Keratinocyte (primary cell): ENCODE measurements around the gene SHPK. TPM values are rescaled to one million over a fixed set of nuclear protein-coding genes. Genes with fewer than 3 reads are reported as not detected.

Experiments used
- DNase-seq: peaks from one replicate; pipeline ENCODE4 v3.0.0-alpha.2; 2011; ENCODE audit warnings: low read depth, missing footprints, low spot score
- FAIRE-seq: peaks from 2 replicates; lab custom pipeline; 2011; peaks lifted over from hg19 to GRCh38; lab: Jason Lieb, UNC
- H2AFZ ChIP-seq: 2 replicates; pipeline ENCODE4 v1.6.0; 2012; ENCODE audit warnings: low read length, control low read depth, inconsistent platforms; ENCODE audit not compliant: control insufficient read depth
- H3K27ac ChIP-seq: 2 replicates; pipeline ENCODE4 v1.5.1; 2011; ENCODE audit warnings: low read length; ENCODE audit not compliant: control insufficient read depth, insufficient read depth
- H3K27me3 ChIP-seq: 3 replicates; pipeline ENCODE4 v1.6.0; 2011; ENCODE audit warnings: low read length; ENCODE audit not compliant: control insufficient read depth, insufficient read depth; ENCODE audit errors: extremely low read depth
- H3K36me3 ChIP-seq, 2 experiments: 2 replicates in 1 of 2; 3 replicates in 1 of 2; pipeline ENCODE4 v1.5.1; 2011; ENCODE audit warnings: low read length in 2 of 2, mild to moderate bottlenecking in 1 of 2; ENCODE audit not compliant: control insufficient read depth in 2 of 2, insufficient read depth in 2 of 2; ENCODE audit errors: extremely low read depth in 1 of 2
- H3K4me1 ChIP-seq: 3 replicates; pipeline ENCODE4 v1.5.1; 2011; ENCODE audit warnings: low read length; ENCODE audit not compliant: control insufficient read depth, insufficient read depth; ENCODE audit errors: extremely low read depth
- H3K4me2 ChIP-seq: 3 replicates; pipeline ENCODE4 v1.6.0; 2011; ENCODE audit warnings: low read depth, low read length; ENCODE audit not compliant: control insufficient read depth, insufficient read depth; ENCODE audit errors: extremely low read depth
- H3K4me3 ChIP-seq, 3 experiments: fragments of 200-600 bp in 1 of 3; sonication (generic) in 1 of 3; 2 replicates in 2 of 3; 3 replicates in 1 of 3; pipeline ENCODE4 v1.5.1; 2011 to 2016; ENCODE audit warnings: low read length in 3 of 3, mild to moderate bottlenecking in 3 of 3, control low read depth in 2 of 3, inconsistent platforms in 1 of 3, low read depth in 1 of 3, mixed read lengths in 1 of 3, mixed run types in 1 of 3, moderate library complexity in 1 of 3; ENCODE audit not compliant: control insufficient read depth in 2 of 3, insufficient read depth in 2 of 3; ENCODE audit errors: extremely low read depth in 1 of 3
- H3K79me2 ChIP-seq: 2 replicates; pipeline ENCODE4 v1.6.0; 2012; ENCODE audit warnings: low read length; ENCODE audit not compliant: control insufficient read depth, insufficient read depth
- H3K9ac ChIP-seq: 3 replicates; pipeline ENCODE4 v1.6.0; 2011; ENCODE audit warnings: low read length; ENCODE audit not compliant: control insufficient read depth, insufficient read depth; ENCODE audit errors: extremely low read depth
- H3K9me1 ChIP-seq: 3 replicates; pipeline ENCODE4 v1.6.0; 2011; ENCODE audit warnings: low read length; ENCODE audit not compliant: control insufficient read depth, insufficient read depth; ENCODE audit errors: extremely low read depth
- H3K9me3 ChIP-seq: 2 replicates; pipeline ENCODE4 v1.5.1; 2012; ENCODE audit warnings: low read depth, low read length; ENCODE audit not compliant: control insufficient read depth
- H4K20me1 ChIP-seq: 3 replicates; pipeline ENCODE4 v1.6.0; 2011; ENCODE audit warnings: low read length; ENCODE audit not compliant: control insufficient read depth, insufficient read depth; ENCODE audit errors: extremely low read depth
- CTCF ChIP-seq, 3 experiments: IDR thresholded peaks in 1 of 3; conservative IDR thresholded peaks in 1 of 3; optimal IDR thresholded peaks in 1 of 3; 2 replicates in 2 of 3; 3 replicates in 1 of 3; pipeline versions ENCODE3 to v1.5.1; 2011; ENCODE audit warnings: low read length in 3 of 3, mild to moderate bottlenecking in 3 of 3, moderate library complexity in 2 of 3, control low read depth in 1 of 3, inconsistent platforms in 1 of 3; ENCODE audit not compliant: insufficient read depth in 2 of 3; ENCODE audit errors: extremely low read depth in 1 of 3
- EZH2 ChIP-seq: IDR thresholded peaks from one replicate; pipeline ENCODE4 v1.6.1; 2012; ENCODE audit warnings: inconsistent platforms, mild to moderate bottlenecking, low read length, moderate library complexity
- dilution Hi-C: fragments of 300-500 bp; cut with MboI; formaldehyde crosslinking; loops from one replicate; pipeline ENCODE4 v1.7.0; 2020; ENCODE audit warnings: low sequenced_read_pairs; ENCODE audit not compliant: extremely low pct_ligation_motif_present
- polyA plus RNA-seq, 5 experiments: library from polyadenylated mRNA; depleted of rRNA in 3 of 5; stranded (reverse) in 3 of 5; stranded (forward) in 1 of 5; unstranded in 1 of 5; fragments of >200 nt; gene quantifications; 1 replicate in 1 of 5; 2 replicates in 3 of 5; 3 replicates in 1 of 5; pipeline versions ENCODE4 v1.2.1 to v1.2.3, GENCODE V29; 2011 to 2012; ENCODE audit warnings: missing spikeins in 2 of 5, low read depth in 1 of 5, low replicate concordance in 1 of 5

Gene SHPK
- polyA plus RNA-seq, 1 donor (not counting 4 experiments of a cell fraction or from before 2014, with no cell fraction given) = 9.2 TPM

- H3K79me2 ChIP-seq = no peaks in the 10 kb centered on the region
- DNase-seq (no peak), FAIRE-seq (no peak)
- H3K27ac ChIP-seq = no peak overlapping the region
- H2AFZ ChIP-seq = no peak overlapping the region
- no peak overlapping the region for H3K9ac ChIP-seq
- dilution Hi-C loops = no loop called here
- H3K9me3 ChIP-seq = no peaks in the 10 kb centered on the region
- peaks cover 0 to 14% of the 10 kb centered on the region in 2 experiments for H3K36me3 ChIP-seq
- TF ChIP-seq EZH2 (no peak), CTCF (optimal IDR thresholded peaks at IDR 0.05 in 1 of 3, IDR thresholded peaks at IDR 0.05 in 1 of 3, conservative IDR thresholded peaks at IDR 0.05 in 1 of 3; ENCODE audit: extremely low read depth in 1 of 3, insufficient read depth in 2 of 3, low read length in 3 of 3) (no peak)
- no peaks in the 10 kb centered on the region for H3K27me3 ChIP-seq
- no peak overlapping the region for H3K4me3 ChIP-seq
- H3K4me2 ChIP-seq = no peak overlapping the region
- no peaks in the 10 kb centered on the region for H4K20me1 ChIP-seq
- no peaks in the 10 kb centered on the region for H3K9me1 ChIP-seq
- peaks cover 21% of the 10 kb centered on the region for H3K4me1 ChIP-seq
Measured at GRCh38 chr17:3571043-3571900, 64.8 kb downstream of the SHPK start.

GRCh38 chr17:3569534-3570137 lies 66.4 kb downstream of the SHPK start:
- FAIRE-seq = no peak
- dilution Hi-C loops = no loop called here
- DNase-seq = no peak
- no peaks in the 10 kb centered on the region for H3K79me2 ChIP-seq
- no peak overlapping the region for H3K4me3 ChIP-seq
- H3K27ac ChIP-seq = no peak overlapping the region
- no peaks in the 10 kb centered on the region for H3K9me3 ChIP-seq
- H3K36me3 ChIP-seq = peaks cover 0 to 14% of the 10 kb centered on the region in 2 experiments
- no peaks in the 10 kb centered on the region for H3K9me1 ChIP-seq
- H3K9ac ChIP-seq = no peak overlapping the region
- H2AFZ ChIP-seq = no peak overlapping the region
- H3K4me2 ChIP-seq = no peak overlapping the region
- H3K27me3 ChIP-seq = no peaks in the 10 kb centered on the region
- no peaks in the 10 kb centered on the region for H4K20me1 ChIP-seq
- no peak for TF ChIP-seq EZH2
- no peak for TF ChIP-seq CTCF (optimal IDR thresholded peaks at IDR 0.05 in 1 of 3, IDR thresholded peaks at IDR 0.05 in 1 of 3, conservative IDR thresholded peaks at IDR 0.05 in 1 of 3; ENCODE audit: extremely low read depth in 1 of 3, insufficient read depth in 2 of 3, low read length in 3 of 3)
- H3K4me1 ChIP-seq = peaks cover 6% of the 10 kb centered on the region
